Right lobe of liver (tissue), 4 donors: ENCODE data around the gene RABGEF1.
"Not testable (repeated sequence)": the region's sequence is repeated elsewhere in the genome, so short reads cannot be mapped to it uniquely, and the experiment has no call there.

Experiments used
- CTCF ChIP-seq, 4 donors: fragments of 200-600 bp in 3 of 4; fragments of 450-650 bp in 1 of 4; IDR thresholded peaks; one replicate each; pipeline versions ENCODE4 v1.5.1 to v1.8.0; 2016 to 2022; ENCODE audit warnings: antibody characterized with exemption in 4 of 4, mild to moderate bottlenecking in 2 of 4
- POLR2A ChIP-seq: fragments of 450-650 bp; IDR thresholded peaks from one replicate; pipeline ENCODE4 v1.6.1; 2017; ENCODE audit warnings: antibody characterized with exemption, mild to moderate bottlenecking
- donor health status: DM: no; HTN: no; CAD: no.
- donor health status: DM: no; HTN: no; CAD: no.
- donor health status: DM: no; HTN: yes; CAD: no.

- TF ChIP-seq CTCF (IDR thresholded peaks at IDR 0.05); POLR2A: not testable (repeated sequence)
Observed at GRCh38 chr7:66756227-66756626, 15.7 kb downstream of the RABGEF1 start.
